HUES6 (cell line): ENCODE results near the gene RNF208.

ENCODE experiments used
- H3K27ac ChIP-seq: 2 replicates; pipeline ENCODE4 v1.7.0; 2013; ENCODE audit warnings: low read depth, mild to moderate bottlenecking, low read length, inconsistent platforms
- H3K27me3 ChIP-seq: 2 replicates; pipeline ENCODE4 v1.6.1; 2013; ENCODE audit warnings: low read length; ENCODE audit not compliant: control insufficient read depth, insufficient read depth
- H3K36me3 ChIP-seq: 2 replicates; pipeline ENCODE4 v1.6.1; 2013; ENCODE audit warnings: low read length; ENCODE audit not compliant: control insufficient read depth, insufficient read depth
- H3K4me1 ChIP-seq: 2 replicates; pipeline ENCODE4 v1.6.1; 2013; ENCODE audit warnings: low read length; ENCODE audit not compliant: control insufficient read depth, insufficient read depth
- H3K4me3 ChIP-seq: 2 replicates; pipeline ENCODE4 v1.5.1; 2013; ENCODE audit warnings: low read depth, low read length
- H3K9ac ChIP-seq: one replicate; pipeline ENCODE4 v1.6.1; 2013; ENCODE audit warnings: mild to moderate bottlenecking, low read length
- H3K9me3 ChIP-seq: 2 replicates; pipeline ENCODE4 v1.6.1; 2013; ENCODE audit warnings: low read depth, low read length; ENCODE audit not compliant: control insufficient read depth, insufficient read depth

RNF208 gene

GRCh38 chr9:137252555-137253506, 30.8 kb upstream of the RNF208 start:
- H3K27ac ChIP-seq: no peak overlapping the region
- peaks cover 10% of the 10 kb centered on the region for H3K36me3 ChIP-seq
- no peak overlapping the region for H3K4me3 ChIP-seq
- no peak overlapping the region for H3K9ac ChIP-seq
- H3K27me3 ChIP-seq: no peaks in the 10 kb centered on the region
- H3K4me1 ChIP-seq: peaks cover 30% of the 10 kb centered on the region
- H3K9me3 ChIP-seq: no peaks in the 10 kb centered on the region

- peak overlapping the region; percentile 23 for H3K9ac ChIP-seq
- no peak overlapping the region for H3K27ac ChIP-seq
- no peak overlapping the region for H3K4me3 ChIP-seq
- peaks cover 34% of the 10 kb centered on the region for H3K4me1 ChIP-seq
- H3K36me3 ChIP-seq: peaks cover 5% of the 10 kb centered on the region
- no peaks in the 10 kb centered on the region for H3K9me3 ChIP-seq
- no peaks in the 10 kb centered on the region for H3K27me3 ChIP-seq
Observed at GRCh38 chr9:137251490-137252268, 29.6 kb upstream of the RNF208 start.

- Histone ChIP-seq H3K27me3 (no peaks in the 10 kb centered on the region), H3K36me3 (no peaks in the 10 kb centered on the region; the same call in 1 of the 2 replicates), H3K4me3 (no peak within 1 kb of the TSS), H3K27ac (no peak within 1 kb of the TSS), H3K4me1 (peaks cover 30% of the 10 kb centered on the region), H3K9me3 (no peaks in the 10 kb centered on the region), H3K9ac (peak within 1 kb of the TSS; percentile 23)
Observed at GRCh38 chr9:137251194-137251461, 29.1 kb upstream of the RNF208 start, which contains the start of gene STPG3. Gene STPG3 (plus strand): TSS chr9:137251286. CDS start chr9:137251287, 1 bp downstream.

- H3K4me3 ChIP-seq: no peak overlapping the region
- no peaks in the 10 kb centered on the region for H3K9me3 ChIP-seq
- no peak overlapping the region for H3K27ac ChIP-seq
- H3K4me1 ChIP-seq: peaks cover 28% of the 10 kb centered on the region
- no peak overlapping the region for H3K9ac ChIP-seq
- H3K36me3 ChIP-seq: no peaks in the 10 kb centered on the region
- H3K27me3 ChIP-seq: no peaks in the 10 kb centered on the region
Observed at GRCh38 chr9:137250329-137251193, 28.5 kb upstream of the RNF208 start.

- H3K27me3 ChIP-seq: no peaks in the 10 kb centered on the region
- H3K9me3 ChIP-seq: no peaks in the 10 kb centered on the region
- peaks cover 42% of the 10 kb centered on the region for H3K4me1 ChIP-seq
- peaks cover 11% of the 10 kb centered on the region for H3K36me3 ChIP-seq
- no peak overlapping the region for H3K27ac ChIP-seq
- H3K4me3 ChIP-seq: no peak overlapping the region
- no peak overlapping the region for H3K9ac ChIP-seq
Observed at GRCh38 chr9:137247916-137248175, 25.8 kb upstream of the RNF208 start.

GRCh38 chr9:137247135-137247915, 25.3 kb upstream of the RNF208 start:
- Histone ChIP-seq H3K4me1 (peaks cover 47% of the 10 kb centered on the region), H3K27me3 (no peaks in the 10 kb centered on the region), H3K9me3 (no peaks in the 10 kb centered on the region), H3K36me3 (peaks cover 16% of the 10 kb centered on the region), H3K9ac (no peak overlapping the region), H3K27ac (no peak overlapping the region), H3K4me3 (no peak overlapping the region)

GRCh38 chr9:137245450-137246421, 23.7 kb upstream of the RNF208 start:
- no peaks in the 10 kb centered on the region for H3K27me3 ChIP-seq
- H3K9me3 ChIP-seq: no peaks in the 10 kb centered on the region
- no peak overlapping the region for H3K27ac ChIP-seq
- peaks cover 39% of the 10 kb centered on the region for H3K4me1 ChIP-seq
- no peak overlapping the region for H3K4me3 ChIP-seq
- no peak overlapping the region for H3K9ac ChIP-seq
- peaks cover 21% of the 10 kb centered on the region for H3K36me3 ChIP-seq

GRCh38 chr9:137244486-137245449, 22.7 kb upstream of the RNF208 start:
- H3K27me3 ChIP-seq: no peaks in the 10 kb centered on the region
- 0 out of 2 replicates have a peak overlapping the region, but pooled peaks have one; percentile 5 for H3K4me3 ChIP-seq
- no peaks in the 10 kb centered on the region for H3K9me3 ChIP-seq
- peak overlapping the region; percentile 13 for H3K9ac ChIP-seq
- H3K27ac ChIP-seq: no peak overlapping the region
- H3K36me3 ChIP-seq: peaks cover 21% of the 10 kb centered on the region
- H3K4me1 ChIP-seq: peaks cover 32% of the 10 kb centered on the region
